ENCODE results near the gene CCDC47. TPM values are rescaled to one million over a fixed set of nuclear protein-coding genes. Genes with fewer than 3 reads are reported as not detected.

Gene CCDC47
- total and polyA plus RNA-seq, 2 experiments from 2014 or later: 38.5 to 61.9 TPM

DNA sequence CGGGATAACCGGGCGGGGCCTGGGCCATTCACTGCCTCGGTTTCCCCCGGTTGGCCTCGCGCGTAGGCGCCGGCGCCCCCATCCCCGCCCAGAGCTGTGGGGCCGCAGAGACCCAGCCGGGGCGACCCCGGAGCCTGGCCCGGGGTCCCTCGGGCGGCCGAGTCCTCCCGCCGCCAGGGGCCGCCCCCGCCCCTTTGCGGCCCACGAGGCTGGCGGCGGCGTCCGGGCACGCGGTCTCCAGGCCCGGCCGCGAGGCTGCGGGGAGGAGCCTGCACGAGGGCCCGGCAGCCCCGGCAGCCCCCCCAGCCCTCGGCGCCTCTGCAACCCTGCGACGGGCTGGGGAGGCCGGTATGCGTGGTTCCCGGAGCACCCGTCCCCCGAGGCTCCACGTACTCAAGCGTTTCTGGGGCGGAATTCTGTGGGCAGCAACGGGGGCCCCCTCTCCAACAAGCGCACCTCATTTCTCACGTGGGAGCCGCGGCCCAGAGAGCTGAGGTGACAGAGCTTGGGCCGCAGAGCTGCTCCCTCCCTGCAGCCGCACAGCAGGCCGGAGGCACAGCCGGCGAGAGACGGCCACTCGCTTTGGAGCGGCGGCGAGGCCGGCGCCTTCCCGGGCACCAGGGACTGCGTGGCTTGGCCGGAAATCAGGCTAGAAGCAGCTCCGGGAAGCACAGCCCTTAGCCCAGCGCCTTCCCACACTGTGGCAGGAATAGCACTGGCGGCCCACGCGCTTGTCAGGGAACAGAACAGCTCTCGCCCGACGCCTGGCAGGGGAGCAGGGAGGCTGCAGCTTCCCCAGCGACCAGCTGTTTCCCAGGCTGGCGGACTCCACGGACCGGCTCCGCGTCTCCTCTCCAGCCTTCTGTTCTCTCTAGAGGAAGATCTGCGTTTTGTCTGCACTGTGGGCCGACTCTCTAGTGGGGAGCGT lies 72.6 kb downstream of the CCDC47 start (continued):
- TF ChIP-seq EZH2phosphoT487 (IDR thresholded peaks at IDR 0.05; ENCODE audit: unreplicated experiment): no peak
- TF ChIP-seq, protein P1, sequence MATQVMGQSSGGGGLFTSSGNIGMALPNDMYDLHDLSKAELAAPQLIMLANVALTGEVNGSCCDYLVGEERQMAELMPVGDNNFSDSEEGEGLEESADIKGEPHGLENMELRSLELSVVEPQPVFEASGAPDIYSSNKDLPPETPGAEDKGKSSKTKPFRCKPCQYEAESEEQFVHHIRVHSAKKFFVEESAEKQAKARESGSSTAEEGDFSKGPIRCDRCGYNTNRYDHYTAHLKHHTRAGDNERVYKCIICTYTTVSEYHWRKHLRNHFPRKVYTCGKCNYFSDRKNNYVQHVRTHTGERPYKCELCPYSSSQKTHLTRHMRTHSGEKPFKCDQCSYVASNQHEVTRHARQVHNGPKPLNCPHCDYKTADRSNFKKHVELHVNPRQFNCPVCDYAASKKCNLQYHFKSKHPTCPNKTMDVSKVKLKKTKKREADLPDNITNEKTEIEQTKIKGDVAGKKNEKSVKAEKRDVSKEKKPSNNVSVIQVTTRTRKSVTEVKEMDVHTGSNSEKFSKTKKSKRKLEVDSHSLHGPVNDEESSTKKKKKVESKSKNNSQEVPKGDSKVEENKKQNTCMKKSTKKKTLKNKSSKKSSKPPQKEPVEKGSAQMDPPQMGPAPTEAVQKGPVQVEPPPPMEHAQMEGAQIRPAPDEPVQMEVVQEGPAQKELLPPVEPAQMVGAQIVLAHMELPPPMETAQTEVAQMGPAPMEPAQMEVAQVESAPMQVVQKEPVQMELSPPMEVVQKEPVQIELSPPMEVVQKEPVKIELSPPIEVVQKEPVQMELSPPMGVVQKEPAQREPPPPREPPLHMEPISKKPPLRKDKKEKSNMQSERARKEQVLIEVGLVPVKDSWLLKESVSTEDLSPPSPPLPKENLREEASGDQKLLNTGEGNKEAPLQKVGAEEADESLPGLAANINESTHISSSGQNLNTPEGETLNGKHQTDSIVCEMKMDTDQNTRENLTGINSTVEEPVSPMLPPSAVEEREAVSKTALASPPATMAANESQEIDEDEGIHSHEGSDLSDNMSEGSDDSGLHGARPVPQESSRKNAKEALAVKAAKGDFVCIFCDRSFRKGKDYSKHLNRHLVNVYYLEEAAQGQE (IDR thresholded peaks at IDR 0.05; ENCODE audit: unreplicated experiment): no peak

DNA sequence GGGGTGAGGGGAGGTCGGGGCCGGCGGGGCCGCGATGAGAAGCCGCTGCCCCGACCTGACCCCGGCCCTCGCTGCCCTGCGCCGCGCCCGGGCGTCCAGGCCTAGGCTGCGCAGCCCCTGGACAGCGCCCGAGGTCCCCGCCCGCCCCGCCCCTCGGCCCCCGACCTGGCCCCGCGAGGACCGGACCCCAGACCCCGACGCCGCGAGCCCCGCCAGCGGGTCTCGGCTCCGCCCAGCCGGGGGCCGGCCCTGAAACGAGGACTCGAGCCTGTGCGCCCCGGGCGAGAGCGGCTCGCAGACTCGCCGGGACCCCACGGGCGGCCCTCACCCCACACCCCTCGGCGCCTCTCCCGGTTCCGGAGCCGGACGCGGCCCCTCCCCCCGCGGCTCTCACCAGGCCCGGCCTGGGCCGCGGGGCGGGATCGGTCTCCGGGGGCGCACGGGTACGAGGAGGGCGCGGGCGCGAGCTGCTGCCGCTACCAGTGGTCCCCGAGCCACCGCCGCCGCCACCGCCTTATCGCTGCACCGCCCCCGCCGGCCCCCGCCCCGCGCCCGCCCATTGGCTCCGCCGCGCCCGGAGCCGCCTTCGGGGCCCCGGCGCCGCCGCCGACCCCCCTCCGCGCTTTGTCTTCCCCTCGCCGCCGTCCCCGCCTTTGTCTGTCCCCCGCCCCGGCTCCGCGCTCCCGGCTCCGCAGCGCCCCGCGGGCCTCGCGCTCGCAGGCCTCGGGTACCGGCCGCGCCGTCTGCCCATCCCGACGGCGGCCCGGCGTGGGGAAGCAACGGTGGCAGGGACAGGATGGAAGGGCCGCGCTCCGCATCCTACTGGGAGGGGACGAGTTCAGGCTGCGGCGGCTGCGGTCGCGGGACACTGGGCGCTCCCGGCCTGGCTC lies 73.5 kb downstream of the CCDC47 start, which contains the start of gene LIMD2:
LIMD2 (minus strand) TSS at position 488 of the 890 bp plus-strand sequence. CDS start 827 bp downstream, outside the sequence.
- peaks cover 17% of the 10 kb centered on the region for H3F3A ChIP-seq (replicated peaks; ENCODE audit: low read depth)
- H3K9me3 Mint-ChIP-seq: no peaks in the 10 kb centered on the region; the same call in 2 of the 3 replicates
- H3K4me1 ChIP-seq (ENCODE audit: insufficient read depth): peaks cover 32% of the 10 kb centered on the region
- H2AFZ ChIP-seq: peak within 1 kb of the TSS; percentile 80
- TF ChIP-seq, protein P1 (IDR thresholded peaks at IDR 0.05; ENCODE audit: unreplicated experiment): peak; percentile 55
- TF ChIP-seq, protein P2, sequence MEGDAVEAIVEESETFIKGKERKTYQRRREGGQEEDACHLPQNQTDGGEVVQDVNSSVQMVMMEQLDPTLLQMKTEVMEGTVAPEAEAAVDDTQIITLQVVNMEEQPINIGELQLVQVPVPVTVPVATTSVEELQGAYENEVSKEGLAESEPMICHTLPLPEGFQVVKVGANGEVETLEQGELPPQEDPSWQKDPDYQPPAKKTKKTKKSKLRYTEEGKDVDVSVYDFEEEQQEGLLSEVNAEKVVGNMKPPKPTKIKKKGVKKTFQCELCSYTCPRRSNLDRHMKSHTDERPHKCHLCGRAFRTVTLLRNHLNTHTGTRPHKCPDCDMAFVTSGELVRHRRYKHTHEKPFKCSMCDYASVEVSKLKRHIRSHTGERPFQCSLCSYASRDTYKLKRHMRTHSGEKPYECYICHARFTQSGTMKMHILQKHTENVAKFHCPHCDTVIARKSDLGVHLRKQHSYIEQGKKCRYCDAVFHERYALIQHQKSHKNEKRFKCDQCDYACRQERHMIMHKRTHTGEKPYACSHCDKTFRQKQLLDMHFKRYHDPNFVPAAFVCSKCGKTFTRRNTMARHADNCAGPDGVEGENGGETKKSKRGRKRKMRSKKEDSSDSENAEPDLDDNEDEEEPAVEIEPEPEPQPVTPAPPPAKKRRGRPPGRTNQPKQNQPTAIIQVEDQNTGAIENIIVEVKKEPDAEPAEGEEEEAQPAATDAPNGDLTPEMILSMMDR (conservative IDR thresholded peaks at IDR 0.05; ENCODE audit: low read depth in 2 of 2): no peak
- H3K79me2 ChIP-seq (replicated peaks; ENCODE audit: insufficient read depth): peaks cover 6% of the 10 kb centered on the region; the same call in 1 of the 2 replicates
- peak within 1 kb of the TSS; percentile 65; the same call in 1 of the 2 replicates for H3K27ac Mint-ChIP-seq
- H3K36me3 ChIP-seq (ENCODE audit: insufficient read depth): no peaks in the 10 kb centered on the region
- no peaks in the 10 kb centered on the region for H4K20me1 ChIP-seq (replicated peaks; ENCODE audit: insufficient read depth)
- H3K4me1 Mint-ChIP-seq: peaks cover 53% of the 10 kb centered on the region
- peaks cover 42% of the 10 kb centered on the region for H3K36me3 Mint-ChIP-seq (ENCODE audit: low read depth)
- H3K4me3 Mint-ChIP-seq: peak within 1 kb of the TSS; percentile 76
- peak within 1 kb of the TSS; percentile 95 for H3K4me2 ChIP-seq
- ATAC-seq: peak; percentile 10
- no peaks in the 10 kb centered on the region for H3K9me2 ChIP-seq (ENCODE audit: insufficient read depth)
- H3K4me3 ChIP-seq: peak within 1 kb of the TSS; percentile 81
- peaks cover 16% of the 10 kb centered on the region for H3K27me3 Mint-ChIP-seq (ENCODE audit: insufficient read depth, low read depth, poor library complexity)
- no peaks in the 10 kb centered on the region; the same call in 1 of the 2 replicates for H3K27me3 ChIP-seq (ENCODE audit: insufficient read depth)
- peak; percentile 72 for DNase-seq (ENCODE audit: low spot score)
- peak within 1 kb of the TSS; percentile 79; the same call in 1 of the 2 replicates for H3K27ac ChIP-seq (ENCODE audit: low read depth)

All from GM23338 (cell line).